Common myeloid progenitor, CD34-positive (primary cell): ENCODE data around the gene MAP7D3.
"Not testable (repeated sequence)": the region's sequence is repeated elsewhere in the genome, so short reads cannot be mapped to it uniquely, and the experiment has no call there.

Experiments
- CTCF ChIA-PET: fragments of 350-600 bp; sonication (Branson Sonifier 250); formaldehyde crosslinking; loops from one replicate; lab custom pipeline; 2021; ENCODE audit warnings: antibody characterized with exemption; lab: Charles Lee
- POLR2A ChIA-PET: fragments of 350-600 bp; sonication (Branson Sonifier 250); formaldehyde crosslinking; loops from one replicate; lab custom pipeline; 2021; ENCODE audit warnings: antibody characterized with exemption; lab: Charles Lee
- DNase-seq, 3 donors: peaks; one replicate each; pipeline versions ENCODE4 v3.0.0 to v3.0.0-alpha.2; 2013
- H3K27ac ChIP-seq, 2 experiments: 1 replicate in 1 of 2; 2 replicates in 1 of 2; pipeline ENCODE4 v1.7.0; 2013; ENCODE audit warnings: inconsistent platforms in 2 of 2, low read length in 2 of 2, mild to moderate bottlenecking in 2 of 2, low read depth in 1 of 2, moderate library complexity in 1 of 2; ENCODE audit not compliant: severe bottlenecking in 2 of 2, insufficient read depth in 1 of 2, poor library complexity in 1 of 2
- H3K27me3 ChIP-seq, 5 experiments: replicated peaks in 2 of 5; 1 replicate in 3 of 5; 2 replicates in 2 of 5; pipeline versions ENCODE4 v1.6.1 to v1.7.0; 2013; ENCODE audit warnings: low read length in 4 of 5, mild to moderate bottlenecking in 2 of 5, moderate library complexity in 2 of 5, inconsistent platforms in 1 of 5; ENCODE audit not compliant: insufficient read depth in 5 of 5, control insufficient read depth in 4 of 5
- H3K36me3 ChIP-seq, 4 experiments: 1 replicate in 2 of 4; 2 replicates in 2 of 4; pipeline versions ENCODE4 v1.6.1 to v1.7.0; 2013; ENCODE audit warnings: low read length in 3 of 4, control low read depth in 1 of 4, mild to moderate bottlenecking in 1 of 4; ENCODE audit not compliant: control insufficient read depth in 4 of 4, insufficient read depth in 4 of 4
- H3K4me1 ChIP-seq, 4 experiments: 1 replicate in 3 of 4; 2 replicates in 1 of 4; pipeline versions ENCODE4 v1.6.1 to v1.7.1; 2013; ENCODE audit warnings: low read length in 3 of 4, mild to moderate bottlenecking in 3 of 4, control low read depth in 1 of 4, inconsistent platforms in 1 of 4, moderate library complexity in 1 of 4; ENCODE audit not compliant: control insufficient read depth in 4 of 4, insufficient read depth in 4 of 4; ENCODE audit errors: control extremely low read depth in 1 of 4
- H3K4me3 ChIP-seq, 7 experiments: 1 replicate in 4 of 7; 2 replicates in 3 of 7; pipeline versions ENCODE4 v1.5.1 to v1.7.0; 2013; ENCODE audit warnings: mild to moderate bottlenecking in 7 of 7, low read length in 6 of 7, moderate library complexity in 6 of 7, inconsistent platforms in 2 of 7, low read depth in 2 of 7, control low read depth in 1 of 7; ENCODE audit not compliant: insufficient read depth in 4 of 7, control insufficient read depth in 1 of 7; ENCODE audit errors: extremely low read depth in 1 of 7
- H3K9me3 ChIP-seq, 5 experiments: 1 replicate in 4 of 5; 2 replicates in 1 of 5; pipeline versions ENCODE4 v1.6.1 to v1.7.1; 2013; ENCODE audit warnings: low read length in 4 of 5, mild to moderate bottlenecking in 2 of 5, inconsistent platforms in 1 of 5, low read depth in 1 of 5, moderate library complexity in 1 of 5; ENCODE audit not compliant: control insufficient read depth in 4 of 5, insufficient read depth in 2 of 5; ENCODE audit errors: control extremely low read depth in 1 of 5
- WGBS: methylation state at CpG from one replicate; pipeline ENCODE4 v1.1.5; 2013; ENCODE audit not compliant: insufficient coverage; 5-methylcytosine and 5-hydroxymethylcytosine counted together

Gene MAP7D3

DNA sequence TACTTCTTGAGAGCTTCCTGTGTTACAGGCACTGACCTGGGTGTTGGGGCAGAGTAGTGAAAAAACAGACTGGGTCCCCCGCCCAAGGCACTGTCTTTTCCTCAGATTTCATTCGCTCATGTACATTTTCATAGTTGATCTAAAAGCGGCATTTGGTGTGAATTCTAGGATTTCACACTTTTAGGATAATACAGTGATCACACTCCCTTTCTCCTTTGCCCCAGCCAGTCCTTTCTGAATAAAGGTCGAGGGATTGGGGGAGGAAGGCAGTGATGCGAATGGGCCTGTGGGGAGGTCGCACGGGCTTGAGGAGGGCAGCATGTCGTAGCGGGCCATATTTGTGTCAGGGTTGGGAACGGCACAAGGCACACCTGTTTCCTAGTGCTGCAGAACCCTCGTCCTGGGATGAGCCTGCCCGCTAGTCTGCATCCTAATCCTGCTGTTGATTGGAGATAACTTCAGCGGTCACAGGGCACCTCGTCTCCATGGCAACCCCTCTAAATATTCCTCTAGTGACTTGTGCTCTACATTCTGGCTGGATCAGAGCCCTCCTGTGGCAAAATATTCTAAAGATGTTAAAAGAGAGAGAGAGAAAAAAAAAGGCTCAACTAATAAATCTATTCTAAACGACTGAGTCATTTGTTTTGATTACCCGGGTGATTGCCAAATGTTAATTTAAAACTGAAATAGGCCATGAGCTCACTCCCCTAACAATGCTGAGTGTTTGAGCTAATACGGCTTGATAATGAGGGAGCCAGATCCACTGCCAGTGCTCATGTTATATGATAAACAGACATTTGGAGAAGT lies 82.1 kb downstream of the MAP7D3 start:
- peak overlapping the region in 1 of 7 experiments; percentile 23 for H3K4me3 ChIP-seq
- DNase-seq, result peak; percentile 90 to 97 (median 96)
- POLR2A ChIA-PET, result no interaction called here

DNA sequence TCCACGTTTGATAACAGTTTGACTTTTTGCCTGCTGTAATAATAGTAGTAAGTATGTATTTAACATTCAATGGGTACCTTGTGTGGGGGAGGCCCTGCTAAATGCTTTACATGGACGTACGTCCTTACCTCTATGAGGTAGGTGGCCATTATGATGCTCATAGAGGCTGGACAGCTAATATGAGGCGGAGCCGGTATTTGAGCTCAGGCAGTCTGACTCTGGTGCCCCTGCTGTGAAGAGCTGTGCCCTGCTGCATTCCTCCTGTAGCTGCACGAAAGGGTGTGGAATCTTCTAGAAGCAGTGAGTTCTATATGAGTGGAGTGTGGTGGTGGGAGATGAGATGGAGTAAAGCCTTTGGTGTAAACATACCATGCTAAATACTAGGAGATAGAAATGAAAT lies 83.2 kb downstream of the MAP7D3 start:
- peak overlapping the region; percentile 70 to 81 for H3K27ac ChIP-seq
- CTCF ChIA-PET, result interaction anchor here (1.2 to 2.4 kb wide), 3 partner anchors 38 to 140 kb away, joined by 3 to 7 read pairs (median 7); no protein-coding TSS in a partner anchor
- H3K9me3 ChIP-seq, POLR2A ChIA-PET, H3K4me3 ChIP-seq, H3K36me3 ChIP-seq, DNase-seq, H3K27me3 ChIP-seq: not testable (repeated sequence)
- WGBS, result 64% methylated on average over 2 of the region's 6 CpGs
- H3K4me1 ChIP-seq, result peaks cover 0 to 28% (median 14%) of the 10 kb centered on the region in 4 experiments

More for the DNA sequence above, 82.1 kb downstream of the MAP7D3 start:
- H3K27me3 ChIP-seq, result no peaks in the 10 kb centered on the region
- peaks cover 0 to 25% (median 14%) of the 10 kb centered on the region in 4 experiments for H3K4me1 ChIP-seq
- CTCF ChIA-PET, result interaction anchor here (1.1 to 3.2 kb wide), 5 partner anchors 34 to 141 kb away, joined by 4 to 12 read pairs (median 7); no protein-coding TSS in a partner anchor
- 52% methylated on average over 15 of the region's 17 CpGs for WGBS
- peak overlapping the region; percentile 70 to 81 for H3K27ac ChIP-seq
- peaks cover 0 to 2% (median 0%) of the 10 kb centered on the region in 4 experiments for H3K36me3 ChIP-seq
- no peaks in the 10 kb centered on the region for H3K9me3 ChIP-seq

DNA sequence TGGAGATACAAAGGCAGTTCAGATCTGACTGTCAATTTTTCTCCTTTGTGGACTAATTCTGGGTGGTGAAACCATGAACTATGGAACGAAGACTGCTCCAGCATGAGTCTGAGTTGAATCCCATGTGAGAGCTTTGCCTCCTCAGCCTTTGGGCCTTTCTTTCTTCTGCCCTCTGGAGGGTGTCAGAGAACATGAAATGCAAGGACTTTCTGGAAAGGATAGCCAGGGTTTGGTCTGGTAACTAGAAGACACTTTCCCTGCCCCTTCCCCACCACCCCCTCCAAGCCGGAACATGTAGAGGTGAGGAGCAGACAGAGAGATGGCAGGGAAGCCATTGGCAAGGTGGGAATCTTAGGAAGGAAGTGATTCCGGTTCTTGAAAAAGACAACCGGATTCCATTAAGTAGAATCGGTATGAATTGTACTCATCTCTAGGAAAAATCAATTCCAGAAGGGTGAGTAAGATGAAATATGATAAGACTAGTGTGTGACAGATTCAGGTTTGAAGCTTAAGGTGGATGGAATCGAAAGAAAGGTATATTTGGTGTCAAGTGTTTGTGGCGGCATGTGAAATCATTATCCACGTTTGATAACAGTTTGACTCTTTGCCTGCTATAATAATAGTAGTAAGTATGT lies 84.9 kb downstream of the MAP7D3 start:
- ChIA-PET POLR2A (no interaction called here), CTCF (interaction anchor here (0.7 to 2.3 kb wide), 11 partner anchors 11 to 138 kb away, joined by 3 to 15 read pairs (median 5); no protein-coding TSS in a partner anchor)
- Histone ChIP-seq H3K4me1 (peaks cover 0 to 33% (median 14%) of the 10 kb centered on the region in 4 experiments), H3K36me3 (no peaks in the 10 kb centered on the region), H3K27ac (no peak overlapping the region), H3K27me3 (no peaks in the 10 kb centered on the region), H3K4me3 (no peak overlapping the region), H3K9me3 (no peaks in the 10 kb centered on the region)
- DNase-seq, result peak; percentile 30 to 56 (median 53)
- WGBS, result 86% methylated on average over 6 of the region's 8 CpGs

DNA sequence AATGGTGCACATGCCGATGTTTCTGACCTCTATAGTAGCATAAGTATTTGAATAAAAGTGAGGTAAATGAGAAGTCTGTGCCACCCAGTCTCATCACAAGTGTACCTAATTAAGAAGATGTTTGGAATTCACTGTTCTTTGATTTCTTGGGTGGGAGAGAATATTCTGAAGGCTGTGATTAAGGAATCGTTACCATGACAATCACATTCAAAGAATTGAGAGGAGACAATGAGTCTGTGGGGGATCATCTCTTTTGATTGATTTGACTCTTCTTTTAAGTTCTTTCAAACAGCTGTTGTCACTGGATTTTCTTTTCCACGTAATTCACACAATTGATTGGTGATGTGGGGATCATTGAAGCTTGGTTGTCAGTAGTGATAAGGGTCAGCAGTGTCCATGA lies 85.8 kb downstream of the MAP7D3 start:
- Histone ChIP-seq H3K4me1 (peaks cover 0 to 29% (median 12%) of the 10 kb centered on the region in 4 experiments), H3K4me3 (no peak overlapping the region), H3K9me3 (no peaks in the 10 kb centered on the region), H3K36me3 (no peaks in the 10 kb centered on the region), H3K27me3 (no peaks in the 10 kb centered on the region), H3K27ac (no peak overlapping the region)
- DNase-seq, result no peak
- CTCF ChIA-PET, result interaction anchor here (0.9 to 2.3 kb wide), 10 partner anchors 10 to 137 kb away, joined by 3 to 15 read pairs (median 6); no protein-coding TSS in a partner anchor
- WGBS, result 43% methylated on average over 2 of the region's 3 CpGs
- POLR2A ChIA-PET, result no interaction called here

DNA sequence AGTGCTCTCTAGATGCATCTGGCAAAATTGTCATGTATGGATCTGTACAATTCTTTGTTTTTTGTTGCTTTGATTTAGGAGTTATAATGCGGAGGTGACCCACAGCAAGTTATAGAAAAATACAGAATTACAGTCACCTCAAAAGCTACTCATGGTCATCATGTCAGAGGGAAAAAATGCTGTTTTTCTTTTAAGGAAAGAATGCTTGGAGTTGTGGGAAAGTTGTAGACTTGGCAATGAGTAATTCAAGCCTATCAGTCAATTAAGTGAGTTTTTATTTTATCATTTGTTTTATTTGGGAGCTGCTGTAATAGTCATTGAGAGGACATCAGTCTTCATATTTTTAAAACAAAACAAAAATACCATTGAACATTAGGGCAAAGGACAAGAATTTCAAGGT lies 87.5 kb downstream of the MAP7D3 start:
- Histone ChIP-seq H3K9me3 (no peaks in the 10 kb centered on the region), H3K27me3 (no peaks in the 10 kb centered on the region), H3K4me3 (no peak overlapping the region), H3K36me3 (no peaks in the 10 kb centered on the region), H3K4me1 (peaks cover 0 to 23% (median 7%) of the 10 kb centered on the region in 4 experiments), H3K27ac (no peak overlapping the region)
- WGBS, result no CpG with 5 or more reads among the region's 1 CpG
- ChIA-PET CTCF (interaction anchor here (1.1 to 5.9 kb wide), 10 partner anchors 9 to 189 kb away, joined by 3 to 59 read pairs (median 5); no protein-coding TSS in a partner anchor), POLR2A (no interaction called here)
- no peak for DNase-seq
